H9 (cell line): Measurements from ENCODE around the gene GRIK4. TPM values are rescaled to one million over a fixed set of nuclear protein-coding genes. Genes with fewer than 3 reads are reported as not detected.

ENCODE experiments used
- DNase-seq: peaks from one replicate; pipeline ENCODE4 v3.0.0-alpha.2; 2017
- H2AFZ ChIP-seq: one replicate; pipeline ENCODE4 v1.6.1; 2013; ENCODE audit warnings: mild to moderate bottlenecking, low read length, control low read depth, moderate library complexity
- H2AK5ac ChIP-seq: 2 replicates; pipeline ENCODE4 v1.6.1; 2013; ENCODE audit warnings: low read length, control low read depth, mixed read lengths; ENCODE audit not compliant: insufficient read length
- H2BK120ac ChIP-seq: one replicate; pipeline ENCODE4 v1.6.1; 2013; ENCODE audit warnings: low read depth, mild to moderate bottlenecking, low read length, control low read depth, inconsistent platforms; ENCODE audit not compliant: poor library complexity, severe bottlenecking
- H2BK12ac ChIP-seq: 2 replicates; pipeline ENCODE4 v1.6.1; 2013; ENCODE audit warnings: low read length, control low read depth, mixed read lengths, low read depth; ENCODE audit not compliant: insufficient read length
- H2BK15ac ChIP-seq: 2 replicates; pipeline ENCODE4 v1.6.1; 2013; ENCODE audit warnings: low read depth, low read length, control low read depth
- H2BK20ac ChIP-seq: one replicate; pipeline ENCODE4 v1.6.1; 2013; ENCODE audit warnings: low read depth, mild to moderate bottlenecking, low read length, control low read depth, inconsistent platforms; ENCODE audit not compliant: poor library complexity, severe bottlenecking
- H2BK5ac ChIP-seq: 2 replicates; pipeline ENCODE4 v1.6.1; 2013; ENCODE audit warnings: low read length, control low read depth, mixed read lengths; ENCODE audit not compliant: insufficient read length
- H3K14ac ChIP-seq: 2 replicates; pipeline ENCODE4 v1.6.1; 2013; ENCODE audit warnings: low read length, control low read depth; ENCODE audit not compliant: insufficient read depth
- H3K18ac ChIP-seq: 2 replicates; pipeline ENCODE4 v1.6.1; 2013; ENCODE audit warnings: low read depth, mild to moderate bottlenecking, mixed read lengths, low read length, control low read depth; ENCODE audit not compliant: insufficient read length
- H3K23ac ChIP-seq: 2 replicates; pipeline ENCODE4 v1.6.1; 2013; ENCODE audit warnings: low read length, control low read depth, mixed read lengths, low read depth; ENCODE audit not compliant: insufficient read length
- H3K23me2 ChIP-seq: 2 replicates; pipeline ENCODE4 v1.6.1; 2013; ENCODE audit warnings: low read depth, mild to moderate bottlenecking, mixed read lengths, low read length, control low read depth; ENCODE audit not compliant: insufficient read length, poor library complexity, severe bottlenecking
- H3K27ac ChIP-seq: 2 replicates; pipeline ENCODE4 v1.5.1; 2013; ENCODE audit warnings: low read length, control low read depth, mixed read lengths, low read depth; ENCODE audit not compliant: insufficient read length
- H3K27me3 ChIP-seq: 2 replicates; pipeline ENCODE4 v1.6.1; 2013; ENCODE audit warnings: low read length, control low read depth, inconsistent platforms; ENCODE audit not compliant: insufficient read depth
- H3K4ac ChIP-seq: 2 replicates; pipeline ENCODE4 v1.6.1; 2013; ENCODE audit warnings: low read depth, mild to moderate bottlenecking, control low read depth, inconsistent platforms, low read length, moderate library complexity
- H3K4me1 ChIP-seq: 2 replicates; pipeline ENCODE4 v1.6.1; 2013; ENCODE audit warnings: low read length, control low read depth, inconsistent platforms; ENCODE audit not compliant: insufficient read depth
- H3K4me2 ChIP-seq: 2 replicates; pipeline ENCODE4 v1.6.1; 2013; ENCODE audit warnings: low read length, control low read depth, mixed read lengths; ENCODE audit not compliant: insufficient read length, insufficient read depth
- H3K56ac ChIP-seq: 2 replicates; pipeline ENCODE4 v1.6.1; 2013; ENCODE audit warnings: low read depth, mild to moderate bottlenecking, mixed read lengths, low read length, control low read depth; ENCODE audit not compliant: insufficient read length
- H3K79me1 ChIP-seq: 2 replicates; pipeline ENCODE4 v1.6.1; 2013; ENCODE audit warnings: low read depth, mild to moderate bottlenecking, moderate library complexity, low read length, control low read depth, inconsistent platforms; ENCODE audit not compliant: insufficient read depth, poor library complexity, severe bottlenecking
- H3K79me2 ChIP-seq: 2 replicates; pipeline ENCODE4 v1.6.1; 2013; ENCODE audit warnings: low read length, control low read depth, inconsistent platforms; ENCODE audit not compliant: insufficient read depth
- H3K9ac ChIP-seq: 2 replicates; pipeline ENCODE4 v1.6.1; 2013; ENCODE audit warnings: low read length, control low read depth, mixed read lengths; ENCODE audit not compliant: insufficient read length; ENCODE audit errors: extremely low read depth
- H3K9me3 ChIP-seq: one replicate; pipeline ENCODE4 v1.6.1; 2013; ENCODE audit warnings: low read depth, low read length, inconsistent platforms; ENCODE audit not compliant: control insufficient read depth
- H3T11ph ChIP-seq: one replicate; pipeline ENCODE4 v1.6.1; 2013; ENCODE audit warnings: mild to moderate bottlenecking, low read length, control low read depth, inconsistent platforms
- H4K20me1 ChIP-seq: one replicate; pipeline ENCODE4 v1.6.1; 2013; ENCODE audit not compliant: control insufficient read depth, insufficient read length, insufficient read depth
- H4K5ac ChIP-seq: 2 replicates; pipeline ENCODE4 v1.6.1; 2013; ENCODE audit warnings: low read depth, mild to moderate bottlenecking, mixed read lengths, low read length, control low read depth; ENCODE audit not compliant: insufficient read length
- H4K8ac ChIP-seq: replicated peaks from 2 replicates; pipeline ENCODE4 v1.6.1; 2013; ENCODE audit warnings: low read length, control low read depth, mixed read lengths, low read depth; ENCODE audit not compliant: insufficient read length
- H4K91ac ChIP-seq: 2 replicates; pipeline ENCODE4 v1.6.1; 2013; ENCODE audit warnings: low read depth, mild to moderate bottlenecking, moderate library complexity, mixed read lengths, low read length, control low read depth; ENCODE audit not compliant: insufficient read length
- H3K27ac Mint-ChIP-seq, 3 experiments: 2 replicates in 2 of 3; 3 replicates in 1 of 3; pipeline ENCODE4 v1.8.0; 2020 to 2021; ENCODE audit warnings: mixed read lengths in 3 of 3, mild to moderate bottlenecking in 1 of 3, moderate library complexity in 1 of 3
- H3K27me3 Mint-ChIP-seq: 2 replicates; pipeline ENCODE4 v1.8.0; 2021; ENCODE audit warnings: low read depth, mild to moderate bottlenecking, moderate library complexity, mixed read lengths
- H3K36me3 Mint-ChIP-seq, 3 experiments: 2 replicates in 2 of 3; 3 replicates in 1 of 3; pipeline ENCODE4 v1.8.0; 2020 to 2021; ENCODE audit warnings: low read depth in 3 of 3, mixed read lengths in 3 of 3; ENCODE audit not compliant: insufficient read depth in 1 of 3
- H3K4me1 Mint-ChIP-seq, 2 experiments: 2 replicates each; pipeline ENCODE4 v1.8.0; 2020; ENCODE audit warnings: mixed read lengths in 2 of 2
- H3K4me3 Mint-ChIP-seq, 2 experiments: 2 replicates in 1 of 2; 3 replicates in 1 of 2; pipeline ENCODE4 v1.8.0; 2020 to 2021; ENCODE audit warnings: mild to moderate bottlenecking in 2 of 2, mixed read lengths in 2 of 2, moderate library complexity in 1 of 2
- H3K9me3 Mint-ChIP-seq, 2 experiments: 2 replicates in 1 of 2; 3 replicates in 1 of 2; pipeline ENCODE4 v1.8.0; 2020; ENCODE audit warnings: mild to moderate bottlenecking in 2 of 2, mixed read lengths in 2 of 2, moderate library complexity in 1 of 2
- WGBS: extraction: QIAGEN DNeasy Blood & Tissue Kit; methylation state at CpG from one replicate; pipeline ENCODE4 v1.1.7; 2013; ENCODE audit warnings: missing lambda C conversion rate, low lambda C conversion rate, mixed read lengths; ENCODE audit not compliant: insufficient read length; ENCODE audit errors: extremely low coverage; 5-methylcytosine and 5-hydroxymethylcytosine counted together
- total RNA-seq: library from RNA; stranded (reverse); gene quantifications from 2 replicates; pipeline ENCODE4 v1.2.1, GENCODE V29; 2021
- TF ChIP-seq, protein P1 (sequence below): fragments of 200-600 bp; sonication (generic); conservative IDR thresholded peaks from 3 replicates; pipeline ENCODE4 v1.8.0; 2021; ENCODE audit warnings: antibody characterized with exemption, mild to moderate bottlenecking

Gene GRIK4
- total RNA-seq, 1 experiment from 2014 or later: 2.3 TPM

DNA sequence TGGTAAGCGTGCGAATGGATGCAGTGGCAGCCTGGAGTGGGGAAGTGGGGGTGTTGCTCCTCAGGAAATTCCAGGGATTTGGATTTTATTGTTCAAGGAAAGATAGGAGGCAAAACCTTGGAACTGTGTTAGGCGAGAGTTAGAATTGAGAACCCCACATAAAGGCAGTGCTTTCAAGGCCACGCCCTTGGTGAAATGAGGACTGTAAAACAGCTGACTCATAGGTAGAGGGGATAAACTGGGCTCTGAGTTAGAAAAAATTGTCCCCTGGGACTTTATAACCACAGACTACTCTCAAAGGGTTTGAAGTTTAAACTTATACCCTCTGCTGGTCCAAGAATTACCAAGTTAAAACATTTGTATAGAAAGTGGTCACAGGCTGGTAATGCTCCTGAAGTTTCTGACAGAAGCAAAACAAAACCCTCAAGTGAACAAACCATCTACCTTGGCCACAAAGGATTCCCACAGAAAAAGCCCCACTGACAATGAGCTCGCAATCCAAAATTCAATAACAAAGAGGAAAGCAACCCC lies 262.0 kb downstream of the GRIK4 start:
- H3K9ac ChIP-seq: no peak overlapping the region
- peaks cover 7% of the 10 kb centered on the region; the same call in 1 of the 2 replicates for H3K4me1 ChIP-seq
- no peak overlapping the region for H3K23ac ChIP-seq
- no peak overlapping the region for H3K4me2 ChIP-seq
- H3K79me2 ChIP-seq: no peaks in the 10 kb centered on the region
- H3K9me3 Mint-ChIP-seq: peaks cover 12 to 17% of the 10 kb centered on the region in 2 experiments
- no peak overlapping the region for H3K56ac ChIP-seq
- H4K8ac ChIP-seq: no peak overlapping the region
- no peak overlapping the region for H2AK5ac ChIP-seq
- H3K4me3 Mint-ChIP-seq: no peak overlapping the region
- H3K27me3 ChIP-seq: no peaks in the 10 kb centered on the region
- no peak overlapping the region for H4K91ac ChIP-seq
- H3K79me1 ChIP-seq: no peaks in the 10 kb centered on the region
- no peak overlapping the region for H4K5ac ChIP-seq
- H3K4me1 Mint-ChIP-seq: peaks cover 52 to 54% of the 10 kb centered on the region in 2 experiments
- no peaks in the 10 kb centered on the region for H3K9me3 ChIP-seq
- no peak for DNase-seq
- no peaks in the 10 kb centered on the region for H4K20me1 ChIP-seq
- peaks cover 9 to 32% (median 12%) of the 10 kb centered on the region in 3 experiments for H3K36me3 Mint-ChIP-seq
- no peak overlapping the region for H2BK20ac ChIP-seq
- H3K18ac ChIP-seq: no peak overlapping the region
- no CpG with 5 or more reads among the region's 5 CpGs for WGBS
- peak overlapping the region in 1 of 3 experiments; percentile 14; a peak in 1 of 7 replicates for H3K27ac Mint-ChIP-seq
- H2BK120ac ChIP-seq: no peak overlapping the region
- no peak overlapping the region for H2BK15ac ChIP-seq
- no peaks in the 10 kb centered on the region; the same call in 1 of the 2 replicates for H3K27me3 Mint-ChIP-seq
- no peak overlapping the region for H3T11ph ChIP-seq
- TF ChIP-seq, protein P1, sequence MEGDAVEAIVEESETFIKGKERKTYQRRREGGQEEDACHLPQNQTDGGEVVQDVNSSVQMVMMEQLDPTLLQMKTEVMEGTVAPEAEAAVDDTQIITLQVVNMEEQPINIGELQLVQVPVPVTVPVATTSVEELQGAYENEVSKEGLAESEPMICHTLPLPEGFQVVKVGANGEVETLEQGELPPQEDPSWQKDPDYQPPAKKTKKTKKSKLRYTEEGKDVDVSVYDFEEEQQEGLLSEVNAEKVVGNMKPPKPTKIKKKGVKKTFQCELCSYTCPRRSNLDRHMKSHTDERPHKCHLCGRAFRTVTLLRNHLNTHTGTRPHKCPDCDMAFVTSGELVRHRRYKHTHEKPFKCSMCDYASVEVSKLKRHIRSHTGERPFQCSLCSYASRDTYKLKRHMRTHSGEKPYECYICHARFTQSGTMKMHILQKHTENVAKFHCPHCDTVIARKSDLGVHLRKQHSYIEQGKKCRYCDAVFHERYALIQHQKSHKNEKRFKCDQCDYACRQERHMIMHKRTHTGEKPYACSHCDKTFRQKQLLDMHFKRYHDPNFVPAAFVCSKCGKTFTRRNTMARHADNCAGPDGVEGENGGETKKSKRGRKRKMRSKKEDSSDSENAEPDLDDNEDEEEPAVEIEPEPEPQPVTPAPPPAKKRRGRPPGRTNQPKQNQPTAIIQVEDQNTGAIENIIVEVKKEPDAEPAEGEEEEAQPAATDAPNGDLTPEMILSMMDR: no peak
- H2BK12ac ChIP-seq: no peak overlapping the region
- no peak overlapping the region for H3K27ac ChIP-seq
- no peak overlapping the region for H3K4ac ChIP-seq
- no peak overlapping the region for H3K14ac ChIP-seq
- H2AFZ ChIP-seq: no peak overlapping the region
- H3K23me2 ChIP-seq: no peaks in the 10 kb centered on the region
- no peak overlapping the region for H2BK5ac ChIP-seq
